Hematopoietic multipotent progenitor cell treated with erythropoietin and hydrocortisone succinate and interleukin-3 and kit ligand, for 8 days (in vitro differentiated cells): Measurements from ENCODE around the gene FASN.
"Not testable (repeated sequence)": the region's sequence is repeated elsewhere in the genome, so short reads cannot be mapped to it uniquely, and the experiment has no call there.

ENCODE experiments used
- DNase-seq: peaks from one replicate; pipeline ENCODE4 v3.0.0-alpha.2; 2015

Gene FASN

GRCh38 chr17:82098169-82098938 is at the start of gene FASN:
TSS of gene FASN (minus strand) at chr17:82098236. CDS start at chr17:82096445, 1,791 bp downstream.
- peak; percentile 94 for DNase-seq

- DNase-seq, result no peak
Measured at GRCh38 chr17:82146663-82147654, 48.9 kb upstream of the FASN start.

- no peak for DNase-seq
Measured at GRCh38 chr17:82145550-82146155, 47.6 kb upstream of the FASN start.

- DNase-seq, result no peak
Measured at GRCh38 chr17:82143333-82143732, 45.3 kb upstream of the FASN start.

DNA sequence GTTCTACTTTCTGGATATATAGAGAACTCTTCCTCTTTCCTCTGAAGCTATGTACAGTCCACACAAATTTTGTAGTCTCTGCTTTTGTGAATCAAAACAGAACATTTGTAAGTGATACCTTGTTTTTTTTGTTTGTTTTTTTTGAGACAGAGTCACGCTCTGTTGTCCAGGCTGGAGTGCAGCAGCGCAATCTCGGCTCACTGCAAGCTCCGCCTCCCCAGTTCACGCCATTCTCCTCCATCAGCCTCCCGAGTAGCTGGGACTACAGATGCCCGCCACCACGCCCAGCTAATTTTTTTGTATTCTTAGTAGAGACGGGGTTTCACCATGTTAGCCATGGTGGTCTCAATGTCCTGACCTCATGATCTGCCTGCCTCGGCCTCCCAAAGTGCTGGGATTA is 41.9 kb upstream of the FASN start:
- not testable (repeated sequence) for DNase-seq

DNA sequence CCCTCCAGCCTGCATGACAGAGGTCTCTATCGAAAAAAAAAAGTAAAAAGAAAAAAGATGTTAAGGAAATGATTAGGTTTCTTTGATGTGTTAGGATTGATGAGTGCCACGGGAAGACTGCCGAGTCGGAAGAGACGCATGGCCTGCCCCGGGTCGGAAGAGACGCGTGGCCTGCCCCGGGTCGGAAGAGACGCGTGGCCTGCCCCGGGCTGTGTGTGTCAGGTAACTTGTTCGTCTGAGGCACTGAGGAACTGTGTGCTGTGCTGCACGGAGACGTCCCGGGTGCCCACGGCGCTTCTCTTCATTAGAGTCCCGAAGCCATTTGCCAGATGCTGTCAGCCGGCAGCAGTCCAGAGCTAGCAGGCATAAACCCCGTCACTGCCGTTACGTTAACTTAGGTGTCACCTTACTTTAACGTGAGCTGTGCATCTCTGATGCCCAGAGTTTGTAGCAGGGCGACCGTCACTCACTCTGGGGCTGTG is 40.5 kb upstream of the FASN start:
- DNase-seq, result no peak

DNA sequence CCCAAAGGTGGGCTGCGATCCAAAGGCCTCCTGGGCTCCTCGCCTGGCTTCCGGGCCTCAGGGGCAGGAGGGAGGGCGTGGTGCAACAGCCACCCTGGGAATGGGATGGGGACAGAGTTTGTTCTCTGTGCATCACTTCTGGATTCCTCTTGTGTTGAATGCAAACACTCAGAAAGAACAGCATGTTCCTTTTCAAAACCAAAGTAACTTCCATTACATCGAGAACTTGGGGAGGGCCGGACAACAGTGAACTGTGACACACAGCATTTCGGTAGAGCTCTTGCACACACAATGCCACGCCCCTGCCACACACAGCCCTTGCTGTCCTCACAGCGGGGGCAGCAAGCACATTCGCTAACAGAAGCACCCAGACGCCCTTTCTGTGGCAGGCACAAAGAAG is 36.1 kb upstream of the FASN start:
- DNase-seq, result no peak

DNA sequence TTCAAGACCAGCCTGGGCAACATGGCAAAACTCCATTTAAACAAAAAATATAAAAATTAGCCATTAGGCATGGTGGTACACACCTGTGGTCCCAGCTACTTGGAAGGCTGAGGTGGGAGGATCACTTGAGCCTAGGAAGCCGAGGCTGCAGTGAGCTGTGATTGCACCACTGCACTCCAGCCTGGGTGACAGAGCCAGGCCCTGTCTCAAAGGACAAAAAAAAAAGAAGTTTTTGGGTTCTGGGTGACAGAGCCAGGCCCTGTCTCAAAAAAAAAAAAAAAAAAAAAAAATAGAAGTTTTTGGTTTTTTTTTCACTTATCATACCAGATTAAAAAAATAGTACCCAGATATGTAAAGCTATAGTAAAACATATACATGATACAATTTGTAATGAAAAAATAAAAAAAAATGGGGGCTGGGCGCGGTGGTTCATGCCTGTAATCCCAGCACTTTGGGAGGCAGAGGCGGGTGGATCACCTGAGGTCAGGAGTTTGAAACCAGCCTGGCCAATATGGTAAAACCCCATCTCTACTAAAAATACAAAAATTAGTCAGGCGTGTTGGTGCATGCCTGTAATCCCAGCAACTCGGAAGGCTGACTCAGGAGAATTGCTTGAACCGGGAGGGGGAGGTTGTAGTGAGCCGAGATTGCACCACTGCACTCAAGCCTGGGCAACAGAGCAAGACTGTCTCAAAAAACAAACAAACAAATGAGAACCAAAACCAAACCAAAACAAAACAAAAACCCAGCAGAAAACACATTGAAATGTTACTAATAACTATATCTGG is 35.3 kb upstream of the FASN start:
- not testable (repeated sequence) for DNase-seq

DNA sequence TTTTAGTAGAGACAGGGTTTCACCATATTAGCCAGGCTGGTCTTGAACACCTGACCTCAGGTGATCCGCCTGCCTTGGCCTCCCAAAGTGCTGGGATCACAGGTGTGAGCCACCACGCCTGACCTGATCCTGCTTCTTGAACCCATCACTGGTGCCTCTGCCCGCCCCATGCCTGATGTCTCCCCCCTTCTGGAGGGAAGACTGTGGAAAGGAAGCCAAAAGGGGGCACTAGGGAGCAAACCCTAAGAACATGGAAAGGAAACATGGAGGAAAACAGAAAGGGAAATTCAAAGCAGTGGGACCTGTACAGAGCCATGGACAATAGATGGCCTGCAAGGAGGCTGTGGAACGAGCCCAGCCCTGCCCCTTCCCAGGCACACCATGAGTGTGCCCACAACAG is 31.1 kb upstream of the FASN start:
- peak; percentile 17 for DNase-seq

GRCh38 chr17:82128287-82128686 is 30.3 kb upstream of the FASN start:
- no peak for DNase-seq

DNA sequence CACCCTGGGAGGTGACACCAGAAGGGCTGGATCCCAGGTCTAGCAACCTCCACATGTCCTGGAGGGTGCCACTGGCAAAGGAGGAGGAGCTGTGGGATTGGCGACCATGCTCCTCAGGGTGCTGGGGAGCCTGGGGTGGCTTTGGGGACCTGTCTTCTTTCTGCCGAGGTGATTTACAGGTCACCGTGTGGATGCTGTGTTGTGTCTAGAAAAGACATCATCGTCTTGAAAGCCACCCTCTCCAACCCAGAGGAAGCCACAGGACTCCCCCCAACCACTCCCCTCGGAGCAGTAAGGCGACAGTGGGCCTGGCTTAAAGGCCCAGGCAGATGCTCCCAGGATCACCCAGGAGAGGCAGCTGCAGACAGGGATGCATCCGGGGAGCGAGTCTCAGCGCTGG is 29.7 kb upstream of the FASN start:
- no peak for DNase-seq

GRCh38 chr17:82127315-82127595 is 29.2 kb upstream of the FASN start:
- DNase-seq, result no peak

- no peak for DNase-seq
Measured at GRCh38 chr17:82126556-82127314, 28.7 kb upstream of the FASN start.

DNA sequence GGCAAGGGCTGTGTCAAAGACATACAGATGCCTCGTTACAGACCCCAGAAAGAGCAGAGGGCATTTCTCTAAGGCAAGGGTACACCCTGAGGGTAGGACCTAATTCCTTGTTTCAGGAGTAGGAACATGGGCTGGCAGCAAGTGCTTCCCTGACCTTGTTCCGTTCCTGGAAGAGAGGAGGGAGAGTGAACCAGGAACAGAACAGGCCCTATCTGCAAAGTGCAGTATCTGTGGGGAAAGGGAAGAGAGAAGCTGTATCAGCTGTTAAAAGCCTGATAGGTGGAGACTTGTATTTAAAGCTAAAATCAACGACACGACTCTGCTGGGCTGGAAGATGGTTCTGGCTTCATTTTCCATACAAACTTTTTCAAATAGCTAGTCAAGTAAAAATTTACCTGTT is 26.1 kb upstream of the FASN start:
- DNase-seq, result no peak

DNA sequence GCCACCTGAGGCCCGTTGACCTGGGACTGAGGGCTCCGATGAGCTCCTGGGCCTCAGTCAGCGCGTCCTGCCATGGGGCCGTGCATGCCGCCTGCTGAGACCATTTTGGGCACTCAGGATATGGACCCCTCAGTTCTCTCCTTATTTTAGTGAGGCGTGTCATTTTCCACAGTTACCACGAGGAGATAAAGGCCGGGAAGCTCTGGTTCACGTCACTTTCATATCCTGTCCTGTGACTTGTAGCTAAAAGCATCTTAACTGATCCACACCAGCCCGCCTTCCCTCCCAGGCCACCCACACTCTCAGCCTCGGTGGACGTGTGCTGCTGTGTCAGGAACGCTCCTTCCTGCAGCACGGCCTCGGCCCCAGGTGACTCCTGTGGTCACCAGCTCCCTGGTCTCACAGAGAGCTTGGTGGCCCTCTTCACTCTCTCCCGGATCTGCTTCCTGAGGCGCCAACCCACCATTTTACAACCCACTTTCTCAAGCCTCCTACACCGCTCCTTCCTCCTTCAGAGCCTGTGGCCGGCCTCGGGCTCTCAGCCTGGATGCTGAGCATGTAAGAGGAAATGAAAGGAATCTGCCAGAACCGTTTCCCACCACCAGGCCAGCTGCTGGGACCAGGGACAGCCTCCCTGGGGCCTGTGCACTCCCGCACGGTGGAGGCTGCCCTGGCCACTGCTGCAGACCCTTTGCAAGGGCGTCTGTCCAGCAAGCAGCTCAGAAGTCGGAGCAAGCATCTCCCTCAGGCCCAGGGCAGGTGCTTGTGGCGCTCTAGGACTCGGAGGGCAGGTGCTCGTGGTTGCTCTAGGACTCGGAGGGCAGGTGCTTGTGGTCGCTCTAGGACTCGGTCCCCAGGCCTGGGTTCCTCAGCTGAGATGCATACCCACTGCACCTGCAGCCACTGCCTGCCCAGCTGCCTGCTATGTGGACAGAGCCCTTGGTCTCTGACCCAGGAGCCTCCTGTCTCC is 23.9 kb upstream of the FASN start:
- DNase-seq, result no peak

DNA sequence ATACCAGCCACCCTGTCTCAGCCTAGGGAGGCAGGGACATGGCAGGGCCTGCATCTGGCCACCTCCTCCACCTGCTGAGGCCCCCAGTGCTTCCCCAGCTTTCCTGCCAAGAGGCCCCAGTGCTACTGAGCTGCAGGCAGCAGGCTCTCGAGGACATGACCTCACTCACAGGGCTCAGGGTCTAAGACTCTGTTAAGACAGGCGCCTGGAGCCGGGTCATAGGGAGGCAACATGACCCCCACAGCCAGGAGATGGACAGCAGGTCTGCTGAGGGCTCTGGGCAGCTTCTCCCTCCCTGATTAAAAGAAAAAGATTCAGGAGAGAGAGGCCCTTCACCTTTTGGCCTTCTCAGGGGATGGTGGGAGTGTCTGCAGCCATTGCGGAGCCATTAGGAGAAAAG is 23.2 kb upstream of the FASN start:
- DNase-seq, result no peak

DNA sequence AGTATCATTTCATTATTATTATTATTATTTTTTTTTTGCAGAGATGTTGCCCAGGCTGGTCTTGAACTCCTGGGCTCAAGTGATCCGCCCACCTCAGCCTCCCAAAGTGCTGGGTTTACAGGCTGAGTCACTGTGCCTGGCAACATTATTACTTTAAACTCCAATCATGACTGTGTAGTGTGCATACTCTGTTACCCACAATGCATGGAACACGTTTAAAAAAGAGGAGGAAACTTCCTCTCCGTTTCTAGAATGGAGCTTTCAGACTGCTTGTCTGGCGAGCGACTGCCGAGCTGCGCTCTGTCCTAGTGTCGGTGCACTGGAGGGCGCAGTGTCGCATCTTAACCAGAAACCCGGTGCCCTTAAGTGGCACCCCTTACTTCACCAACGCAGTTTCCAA is 22.1 kb upstream of the FASN start:
- peak; percentile 49 for DNase-seq

DNA sequence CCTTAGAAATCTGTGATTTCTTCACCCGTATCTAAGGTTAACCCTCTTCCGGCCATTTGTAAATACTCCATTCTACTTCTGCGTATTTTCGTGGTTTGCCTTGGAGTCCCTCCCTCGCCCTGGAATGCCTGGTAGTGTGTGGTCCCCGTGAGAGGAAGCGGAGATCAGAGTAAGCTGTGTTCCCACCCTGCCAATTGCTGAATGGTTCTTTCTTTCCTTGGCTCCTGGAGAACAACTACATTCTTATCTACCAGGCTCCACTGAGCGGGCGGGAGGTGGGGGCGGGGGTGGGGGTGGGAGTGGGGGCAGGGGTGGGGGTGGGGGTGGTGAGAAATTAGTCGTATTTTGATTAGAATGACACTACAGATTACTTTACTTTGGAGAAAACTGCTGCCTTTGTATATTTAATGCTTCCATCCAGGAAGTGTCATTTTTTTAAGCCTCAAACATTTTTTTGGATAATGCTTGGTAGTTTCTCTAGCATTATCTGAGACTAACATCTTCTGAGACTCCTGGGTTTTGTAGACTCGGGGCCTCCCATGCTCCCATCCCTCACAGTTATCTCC is 20.9 kb upstream of the FASN start:
- DNase-seq, result peak; percentile 29

- DNase-seq, result no peak
Measured at GRCh38 chr17:82118168-82118814, 20.3 kb upstream of the FASN start.
